Ovary (tissue), 9 donors: ENCODE data around the gene MAT2A. TPM values are rescaled to one million over a fixed set of nuclear protein-coding genes. Genes with fewer than 3 reads are reported as not detected.

Experiments
- DNase-seq, 5 donors: peaks; one replicate each; pipeline ENCODE4 v3.0.0-alpha.2; 2019 to 2020
- H3K27ac ChIP-seq, 2 donors: fragments of 200-600 bp; one replicate each; pipeline versions ENCODE4 v1.5.1 to v1.8.0; 2019 to 2022
- H3K27me3 ChIP-seq: fragments of 200-600 bp; one replicate; pipeline ENCODE4 v1.8.0; 2022
- H3K36me3 ChIP-seq: fragments of 200-600 bp; sonication (generic); one replicate; pipeline ENCODE4 v1.5.1; 2019
- H3K4me1 ChIP-seq: one replicate; pipeline ENCODE4 v1.8.1; 2013; ENCODE audit warnings: mild to moderate bottlenecking, moderate library complexity; ENCODE audit not compliant: insufficient read depth
- H3K4me3 ChIP-seq: fragments of 200-600 bp; sonication (generic); one replicate; pipeline ENCODE4 v1.5.1; 2017
- H3K9me3 ChIP-seq, 2 donors: fragments of 200-600 bp in 1 of 2; sonication (generic) in 1 of 2; one replicate each; pipeline versions ENCODE4 v1.5.1 to v1.8.1; 2013 to 2019; ENCODE audit warnings: mild to moderate bottlenecking in 1 of 2, moderate library complexity in 1 of 2
- EP300 ChIP-seq: sonication (generic); formaldehyde crosslinking; IDR thresholded peaks from one replicate; pipeline ENCODE4 v1.6.1; 2017; ENCODE audit warnings: antibody characterized with exemption
- POLR2A ChIP-seq: fragments of 450-650 bp; IDR thresholded peaks from one replicate; pipeline ENCODE4 v1.6.1; 2017; ENCODE audit warnings: antibody characterized with exemption, mild to moderate bottlenecking, moderate library complexity
- WGBS, 3 donors: extraction: QIAGEN DNeasy Blood & Tissue Kit in 1 of 3; methylation state at CpG; one replicate each; pipeline versions ENCODE4 v1.1.5 to v1.1.7; 2013 to 2017; 5-methylcytosine and 5-hydroxymethylcytosine counted together
- intact Hi-C, 4 donors: fragments of 100-400 bp; cut with DNase I; formaldehyde crosslinking; loops; one replicate each; pipeline versions ENCODE4 v1.11.0 to v1.15.1; 2022 to 2023
- polyA plus RNA-seq, 2 donors: library from polyadenylated mRNA; stranded (reverse); fragments of 200-250 nt in 1 of 2; fragments of 350-450 nt in 1 of 2; fragmentation: Illumina TruSeq in 1 of 2; extraction: RNeasy Lipid Tissue Mini Kit (QIAGEN cat#74804) in 1 of 2; gene quantifications; one replicate each; pipeline ENCODE4 v1.2.3, GENCODE V29; 2013 to 2014
- total RNA-seq, 7 donors: library from RNA; depleted of rRNA in 2 of 7; stranded (reverse); fragments of >200 nt in 2 of 7; fragmentation: NEBNext Ultra II Directional in 3 of 7; extraction: Animal tissue kit (Norgen Biotek cat#: 25700) in 3 of 7; gene quantifications; one replicate each; pipeline versions ENCODE4 v1.1.0 to v1.2.4, GENCODE V29; 2016 to 2023
- TF ChIP-seq, protein P1 (sequence below), 3 donors: fragments of 450-650 bp in 2 of 3; fragments of 200-600 bp in 1 of 3; IDR thresholded peaks; one replicate each; pipeline versions ENCODE4 v1.5.1 to v1.8.0; 2016 to 2022; ENCODE audit warnings: antibody characterized with exemption in 3 of 3, mild to moderate bottlenecking in 1 of 3
- donor health status: DM: no; HTN: no; CAD: no; lungs with moderate emphysema.
- donor health status: DM: no; HTN: no; CAD: no.
- donor health status: Bipolar disorder and iron deficiency.
- donor health status: DM: yes; HTN: yes; CAD: no.
- donor health status: DM: no; HTN: no; CAD: no.
- donor health status: DM: yes; HTN: yes; CAD: no.

MAT2A gene
- total and polyA plus RNA-seq, 9 donors, result 70.8 to 766 (median 224) TPM

DNA sequence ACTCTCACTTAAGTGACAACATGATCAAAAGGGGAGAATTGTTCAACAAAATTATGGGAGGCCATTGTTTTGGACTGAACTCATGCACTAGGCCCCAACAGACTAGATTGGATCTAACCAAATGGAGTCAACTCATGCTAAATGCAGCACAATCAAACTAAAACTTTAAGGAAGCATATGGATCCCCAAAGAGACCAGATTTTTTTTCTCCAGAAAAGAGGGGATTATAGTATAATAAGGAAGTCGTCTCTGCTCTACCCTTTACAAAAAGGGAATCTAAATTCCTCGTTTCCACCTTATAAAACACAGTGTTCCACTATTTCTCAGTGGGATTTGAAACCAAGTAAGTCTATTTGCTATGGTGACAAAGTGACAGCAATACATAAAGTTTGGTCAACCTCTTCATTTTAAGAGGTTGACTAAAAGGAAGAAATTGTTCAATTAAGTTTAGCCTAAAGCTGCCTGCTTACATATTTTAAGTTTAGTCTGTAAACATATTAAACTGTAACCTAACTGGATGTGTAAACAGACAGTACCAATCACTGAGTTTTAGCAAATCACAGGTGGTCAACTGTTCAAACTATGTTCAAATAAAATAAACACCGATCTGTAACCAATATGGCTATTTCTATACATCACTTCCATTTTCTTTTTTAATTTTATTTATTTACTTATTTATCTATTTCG, 40.9 kb upstream of the MAT2A start:
- Histone ChIP-seq H3K9me3 (no peaks in the 10 kb centered on the region), H3K4me3 (no peak overlapping the region), H3K27ac (no peak overlapping the region), H3K36me3 (no peaks in the 10 kb centered on the region), H3K27me3 (no peaks in the 10 kb centered on the region), H3K4me1 (no peaks in the 10 kb centered on the region)
- TF ChIP-seq, protein P1, sequence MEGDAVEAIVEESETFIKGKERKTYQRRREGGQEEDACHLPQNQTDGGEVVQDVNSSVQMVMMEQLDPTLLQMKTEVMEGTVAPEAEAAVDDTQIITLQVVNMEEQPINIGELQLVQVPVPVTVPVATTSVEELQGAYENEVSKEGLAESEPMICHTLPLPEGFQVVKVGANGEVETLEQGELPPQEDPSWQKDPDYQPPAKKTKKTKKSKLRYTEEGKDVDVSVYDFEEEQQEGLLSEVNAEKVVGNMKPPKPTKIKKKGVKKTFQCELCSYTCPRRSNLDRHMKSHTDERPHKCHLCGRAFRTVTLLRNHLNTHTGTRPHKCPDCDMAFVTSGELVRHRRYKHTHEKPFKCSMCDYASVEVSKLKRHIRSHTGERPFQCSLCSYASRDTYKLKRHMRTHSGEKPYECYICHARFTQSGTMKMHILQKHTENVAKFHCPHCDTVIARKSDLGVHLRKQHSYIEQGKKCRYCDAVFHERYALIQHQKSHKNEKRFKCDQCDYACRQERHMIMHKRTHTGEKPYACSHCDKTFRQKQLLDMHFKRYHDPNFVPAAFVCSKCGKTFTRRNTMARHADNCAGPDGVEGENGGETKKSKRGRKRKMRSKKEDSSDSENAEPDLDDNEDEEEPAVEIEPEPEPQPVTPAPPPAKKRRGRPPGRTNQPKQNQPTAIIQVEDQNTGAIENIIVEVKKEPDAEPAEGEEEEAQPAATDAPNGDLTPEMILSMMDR (IDR thresholded peaks at IDR 0.05), result no peak
- no peak for TF ChIP-seq EP300
- TF ChIP-seq POLR2A, result no peak
- WGBS, 3 donors, result 71 to 96% (median 92%) methylated on average over 4 of the region's 4 CpGs
- intact Hi-C loops, result no loop called here
- DNase-seq, result no peak

GRCh38 chr2:85501248-85501647, 37.7 kb upstream of the MAT2A start:
- H3K4me3 ChIP-seq, result no peak overlapping the region
- H3K36me3 ChIP-seq, result no peaks in the 10 kb centered on the region
- no peak for TF ChIP-seq POLR2A
- TF ChIP-seq, protein P1 (IDR thresholded peaks at IDR 0.05), result no peak
- no peak for TF ChIP-seq EP300
- 29 to 51% (median 37%) methylated on average over 3 of the region's 3 CpGs for WGBS, 3 donors
- no peak for DNase-seq
- intact Hi-C loops, result no loop called here
- no peak overlapping the region for H3K27ac ChIP-seq
- H3K9me3 ChIP-seq, result no peaks in the 10 kb centered on the region
- H3K27me3 ChIP-seq, result no peaks in the 10 kb centered on the region
- H3K4me1 ChIP-seq, result peaks cover 2% of the 10 kb centered on the region

DNA sequence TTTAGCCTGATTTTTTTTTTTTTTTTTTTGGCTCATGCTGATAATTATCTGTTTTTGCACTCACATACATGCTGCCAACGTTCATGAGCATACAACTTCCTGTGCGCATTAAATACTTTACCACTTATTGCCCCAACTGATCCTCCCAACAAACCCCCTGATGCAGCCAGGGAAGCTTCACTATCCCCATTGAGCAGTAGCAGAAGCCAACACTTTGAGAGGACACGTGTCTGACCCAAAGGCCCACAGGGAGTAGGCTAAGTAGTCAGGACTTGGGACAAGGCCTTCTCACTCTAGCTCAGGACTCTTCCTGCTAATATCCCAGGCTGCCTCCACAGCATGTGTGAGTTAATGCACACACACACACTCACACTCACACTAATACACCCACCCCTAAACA, 36.2 kb upstream of the MAT2A start:
- TF ChIP-seq EP300 (no peak), POLR2A (no peak)
- TF ChIP-seq, protein P1 (IDR thresholded peaks at IDR 0.05), result no peak
- Histone ChIP-seq H3K27ac (no peak overlapping the region), H3K9me3 (no peaks in the 10 kb centered on the region), H3K36me3 (no peaks in the 10 kb centered on the region), H3K4me3 (no peak overlapping the region), H3K27me3 (no peaks in the 10 kb centered on the region), H3K4me1 (peaks cover 7% of the 10 kb centered on the region)
- intact Hi-C loops, result no loop called here
- DNase-seq, result no peak
- WGBS, 3 donors, result 77 to 86% (median 83%) methylated on average over 3 of the region's 3 CpGs

GRCh38 chr2:85503168-85503850, 35.7 kb upstream of the MAT2A start:
- TF ChIP-seq, protein P1 (IDR thresholded peaks at IDR 0.05), result no peak
- no peak for TF ChIP-seq EP300
- TF ChIP-seq POLR2A, result no peak
- no peak overlapping the region for H3K4me3 ChIP-seq
- H3K27ac ChIP-seq, result no peak overlapping the region
- no peak for DNase-seq
- H3K36me3 ChIP-seq, result no peaks in the 10 kb centered on the region
- intact Hi-C loops, result no loop called here
- H3K9me3 ChIP-seq, result no peaks in the 10 kb centered on the region
- no peaks in the 10 kb centered on the region for H3K27me3 ChIP-seq
- WGBS, 3 donors, result 89 to 93% (median 90%) methylated on average over 17 of the region's 17 CpGs
- peaks cover 7% of the 10 kb centered on the region for H3K4me1 ChIP-seq
